Measurements from ENCODE around the gene JAK3.
"Not testable (repeated sequence)": the region's sequence is repeated elsewhere in the genome, so short reads cannot be mapped to it uniquely, and the experiment has no call there.

DNA sequence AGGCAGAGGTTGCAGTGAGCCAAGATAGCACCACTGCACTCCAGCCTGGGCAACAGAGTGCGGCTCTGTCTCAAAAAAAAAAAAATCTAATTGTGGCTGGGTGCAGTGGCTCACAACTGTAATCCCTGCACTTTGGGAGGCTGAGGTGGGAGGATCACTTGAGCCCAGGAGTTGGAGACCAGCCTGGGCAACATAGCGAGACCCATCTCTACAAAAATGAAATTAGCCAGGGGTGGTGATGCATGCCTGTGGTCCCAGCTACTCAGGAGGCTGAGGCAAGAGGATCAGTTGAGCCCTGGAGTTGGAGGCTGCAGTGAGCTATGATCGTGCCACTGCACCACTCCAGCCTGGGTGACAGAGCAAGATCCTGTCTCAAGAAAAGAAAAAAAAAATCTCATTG is 49.2 kb downstream of the JAK3 start:
- TF ChIP-seq, protein P1, sequence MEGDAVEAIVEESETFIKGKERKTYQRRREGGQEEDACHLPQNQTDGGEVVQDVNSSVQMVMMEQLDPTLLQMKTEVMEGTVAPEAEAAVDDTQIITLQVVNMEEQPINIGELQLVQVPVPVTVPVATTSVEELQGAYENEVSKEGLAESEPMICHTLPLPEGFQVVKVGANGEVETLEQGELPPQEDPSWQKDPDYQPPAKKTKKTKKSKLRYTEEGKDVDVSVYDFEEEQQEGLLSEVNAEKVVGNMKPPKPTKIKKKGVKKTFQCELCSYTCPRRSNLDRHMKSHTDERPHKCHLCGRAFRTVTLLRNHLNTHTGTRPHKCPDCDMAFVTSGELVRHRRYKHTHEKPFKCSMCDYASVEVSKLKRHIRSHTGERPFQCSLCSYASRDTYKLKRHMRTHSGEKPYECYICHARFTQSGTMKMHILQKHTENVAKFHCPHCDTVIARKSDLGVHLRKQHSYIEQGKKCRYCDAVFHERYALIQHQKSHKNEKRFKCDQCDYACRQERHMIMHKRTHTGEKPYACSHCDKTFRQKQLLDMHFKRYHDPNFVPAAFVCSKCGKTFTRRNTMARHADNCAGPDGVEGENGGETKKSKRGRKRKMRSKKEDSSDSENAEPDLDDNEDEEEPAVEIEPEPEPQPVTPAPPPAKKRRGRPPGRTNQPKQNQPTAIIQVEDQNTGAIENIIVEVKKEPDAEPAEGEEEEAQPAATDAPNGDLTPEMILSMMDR (IDR thresholded peaks at IDR 0.05): not testable (repeated sequence)
- TF ChIP-seq EP300 (IDR thresholded peaks at IDR 0.05): not testable (repeated sequence)
